HepG2 (cell line): ENCODE data around the gene TMEM14B. TPM values are rescaled to one million over a fixed set of nuclear protein-coding genes. Genes with fewer than 3 reads are reported as not detected.
A peak's percentile ranks its signal among the peaks of the same experiment; 100 is the strongest.

Experiments used
- ARNT ChIP-seq: fragments of 450-650 bp; IDR thresholded peaks from 2 replicates; pipeline ENCODE4 v1.6.1; 2017
- CAMTA2 ChIP-seq: sonication (generic); formaldehyde crosslinking; IDR thresholded peaks from 2 replicates; pipeline ENCODE4 v1.4.0; 2020; ENCODE audit warnings: mild to moderate bottlenecking, missing genetic modification reagents, borderline replicate concordance
- CHCHD3 ChIP-seq: sonication (generic); formaldehyde crosslinking; IDR thresholded peaks from 2 replicates; pipeline ENCODE4 v1.8.0; 2022; ENCODE audit warnings: mild to moderate bottlenecking, missing genetic modification reagents, moderate library complexity
- ELF1 ChIP-seq: sonication (generic); formaldehyde crosslinking; IDR thresholded peaks from 2 replicates; pipeline ENCODE4 v1.4.0; 2020; ENCODE audit warnings: missing genetic modification reagents
- KDM5A ChIP-seq: fragments of 200-600 bp; sonication (generic); IDR thresholded peaks from 2 replicates; pipeline ENCODE4 v1.7.0; 2018; ENCODE audit warnings: antibody characterized with exemption, mild to moderate bottlenecking, low read length, borderline replicate concordance
- POLR2G ChIP-seq: fragments of 200-400 bp; formaldehyde crosslinking; IDR thresholded peaks from 2 replicates; pipeline ENCODE4 v1.6.1; 2018; ENCODE audit warnings: mild to moderate bottlenecking, low read depth, low read length, moderate library complexity
- SSRP1 ChIP-seq: IDR thresholded peaks from 2 replicates; pipeline ENCODE4 v1.6.1; 2016; ENCODE audit warnings: control low read depth
- ZNF629 ChIP-seq: sonication (generic); formaldehyde crosslinking; conservative IDR thresholded peaks from 2 replicates; pipeline ENCODE4 v1.5.0; 2020; ENCODE audit warnings: missing genetic modification reagents
- ZNF776 ChIP-seq: sonication (generic); formaldehyde crosslinking; IDR thresholded peaks from 2 replicates; pipeline ENCODE4 v1.4.0; 2020; ENCODE audit warnings: mild to moderate bottlenecking, missing genetic modification reagents
- polyA plus RNA-seq, 8 experiments: library from polyadenylated mRNA; depleted of rRNA in 3 of 8; stranded (reverse) in 7 of 8; unstranded in 1 of 8; fragments of >200 nt; fragmentation: Illumina TruSeq in 4 of 8; extraction: Trizol in 4 of 8; gene quantifications; 2 replicates each; pipeline versions ENCODE4 v1.2.1 to v1.2.3, GENCODE V29; 2011 to 2016; ENCODE audit warnings: low read depth in 4 of 8, missing spikeins in 1 of 8, mixed read lengths in 1 of 8; ENCODE audit not compliant: insufficient read depth in 1 of 8
- total RNA-seq, 5 experiments: library from RNA; depleted of rRNA; stranded (reverse); fragments of >200 nt; fragmentation: Illumina TruSeq; extraction: Trizol; gene quantifications; 2 replicates each; pipeline ENCODE4 v1.2.3, GENCODE V29; 2016; ENCODE audit warnings: low read depth in 1 of 5
- TF ChIP-seq, protein P1 (sequence below): sonication (generic); formaldehyde crosslinking; IDR thresholded peaks from 2 replicates; pipeline ENCODE4 v1.5.1; 2020; ENCODE audit warnings: mild to moderate bottlenecking, missing genetic modification reagents, borderline replicate concordance
- TF ChIP-seq, protein P2 (sequence below): sonication (generic); formaldehyde crosslinking; IDR thresholded peaks from 2 replicates; pipeline ENCODE4 v1.4.0; 2020; ENCODE audit warnings: missing genetic modification reagents
- TF ChIP-seq, protein P3 (sequence below): IDR thresholded peaks from 2 replicates; pipeline ENCODE4 v1.6.1; 2016; ENCODE audit warnings: low read depth, borderline replicate concordance
- TF ChIP-seq, protein P4 (sequence below): IDR thresholded peaks from 2 replicates; pipeline ENCODE4 v1.6.1; 2016; ENCODE audit warnings: mild to moderate bottlenecking
- TF ChIP-seq, protein P5 (sequence below): sonication (generic); formaldehyde crosslinking; IDR thresholded peaks from 2 replicates; pipeline ENCODE4 v1.5.0; 2020; ENCODE audit warnings: missing genetic modification reagents, mild to moderate bottlenecking, borderline replicate concordance
- TF ChIP-seq, protein P6 (sequence below): sonication (generic); formaldehyde crosslinking; IDR thresholded peaks from 2 replicates; pipeline ENCODE4 v1.8.1; 2023; ENCODE audit warnings: mild to moderate bottlenecking, inconsistent platforms, moderate library complexity, missing genetic modification reagents, borderline replicate concordance

Gene TMEM14B
- total and polyA plus RNA-seq, 2 of the 13 experiments (the other 11 are each of a cell fraction or from before 2014, with no cell fraction given) = 133 to 200 TPM

DNA sequence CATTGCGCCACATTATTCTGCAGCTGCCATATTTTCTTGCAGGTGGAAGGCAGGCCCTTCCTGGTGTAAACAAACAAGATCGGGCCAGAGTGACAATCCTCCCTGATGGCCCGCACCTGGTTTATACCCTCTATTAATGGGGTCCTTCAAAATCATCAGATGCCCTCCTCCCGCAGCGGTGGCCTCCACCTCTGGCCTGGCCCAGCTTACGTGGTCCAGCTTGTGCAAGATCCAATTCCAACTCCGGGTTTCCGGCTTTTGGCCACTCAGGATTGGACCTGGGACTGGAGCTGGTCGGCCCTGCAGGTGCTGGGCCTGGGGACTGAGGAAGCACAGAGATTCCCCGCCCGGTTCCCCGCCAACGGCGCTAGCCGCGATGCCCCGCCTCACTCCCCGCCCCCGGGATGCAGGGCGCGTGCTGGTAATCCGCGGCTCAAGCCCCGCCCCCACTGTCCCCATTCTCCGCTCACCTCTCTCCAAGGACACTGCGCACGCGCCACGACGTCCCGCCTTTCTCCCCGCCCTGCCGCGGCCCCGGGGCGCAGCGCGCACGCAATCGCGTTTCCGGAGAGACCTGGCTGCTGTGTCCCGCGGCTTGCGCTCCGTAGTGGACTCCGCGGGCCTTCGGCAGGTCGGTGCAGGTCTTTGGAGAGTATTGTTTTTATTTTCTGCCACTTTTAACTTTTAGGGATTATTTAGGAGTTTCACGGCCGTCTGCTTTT is at the start of gene TMEM14B (continued):
- TF ChIP-seq, protein P1, sequence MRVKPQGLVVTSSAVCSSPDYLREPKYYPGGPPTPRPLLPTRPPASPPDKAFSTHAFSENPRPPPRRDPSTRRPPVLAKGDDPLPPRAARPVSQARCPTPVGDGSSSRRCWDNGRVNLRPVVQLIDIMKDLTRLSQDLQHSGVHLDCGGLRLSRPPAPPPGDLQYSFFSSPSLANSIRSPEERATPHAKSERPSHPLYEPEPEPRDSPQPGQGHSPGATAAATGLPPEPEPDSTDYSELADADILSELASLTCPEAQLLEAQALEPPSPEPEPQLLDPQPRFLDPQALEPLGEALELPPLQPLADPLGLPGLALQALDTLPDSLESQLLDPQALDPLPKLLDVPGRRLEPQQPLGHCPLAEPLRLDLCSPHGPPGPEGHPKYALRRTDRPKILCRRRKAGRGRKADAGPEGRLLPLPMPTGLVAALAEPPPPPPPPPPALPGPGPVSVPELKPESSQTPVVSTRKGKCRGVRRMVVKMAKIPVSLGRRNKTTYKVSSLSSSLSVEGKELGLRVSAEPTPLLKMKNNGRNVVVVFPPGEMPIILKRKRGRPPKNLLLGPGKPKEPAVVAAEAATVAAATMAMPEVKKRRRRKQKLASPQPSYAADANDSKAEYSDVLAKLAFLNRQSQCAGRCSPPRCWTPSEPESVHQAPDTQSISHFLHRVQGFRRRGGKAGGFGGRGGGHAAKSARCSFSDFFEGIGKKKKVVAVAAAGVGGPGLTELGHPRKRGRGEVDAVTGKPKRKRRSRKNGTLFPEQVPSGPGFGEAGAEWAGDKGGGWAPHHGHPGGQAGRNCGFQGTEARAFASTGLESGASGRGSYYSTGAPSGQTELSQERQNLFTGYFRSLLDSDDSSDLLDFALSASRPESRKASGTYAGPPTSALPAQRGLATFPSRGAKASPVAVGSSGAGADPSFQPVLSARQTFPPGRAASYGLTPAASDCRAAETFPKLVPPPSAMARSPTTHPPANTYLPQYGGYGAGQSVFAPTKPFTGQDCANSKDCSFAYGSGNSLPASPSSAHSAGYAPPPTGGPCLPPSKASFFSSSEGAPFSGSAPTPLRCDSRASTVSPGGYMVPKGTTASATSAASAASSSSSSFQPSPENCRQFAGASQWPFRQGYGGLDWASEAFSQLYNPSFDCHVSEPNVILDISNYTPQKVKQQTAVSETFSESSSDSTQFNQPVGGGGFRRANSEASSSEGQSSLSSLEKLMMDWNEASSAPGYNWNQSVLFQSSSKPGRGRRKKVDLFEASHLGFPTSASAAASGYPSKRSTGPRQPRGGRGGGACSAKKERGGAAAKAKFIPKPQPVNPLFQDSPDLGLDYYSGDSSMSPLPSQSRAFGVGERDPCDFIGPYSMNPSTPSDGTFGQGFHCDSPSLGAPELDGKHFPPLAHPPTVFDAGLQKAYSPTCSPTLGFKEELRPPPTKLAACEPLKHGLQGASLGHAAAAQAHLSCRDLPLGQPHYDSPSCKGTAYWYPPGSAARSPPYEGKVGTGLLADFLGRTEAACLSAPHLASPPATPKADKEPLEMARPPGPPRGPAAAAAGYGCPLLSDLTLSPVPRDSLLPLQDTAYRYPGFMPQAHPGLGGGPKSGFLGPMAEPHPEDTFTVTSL (CRISPR knock-in tag) = peak; percentile 82; the same call in 1 of the 2 replicates
- TF ChIP-seq ARNT = no peak
- peak; percentile 76; the same call in 1 of the 2 replicates for TF ChIP-seq KDM5A
- TF ChIP-seq, protein P2, sequence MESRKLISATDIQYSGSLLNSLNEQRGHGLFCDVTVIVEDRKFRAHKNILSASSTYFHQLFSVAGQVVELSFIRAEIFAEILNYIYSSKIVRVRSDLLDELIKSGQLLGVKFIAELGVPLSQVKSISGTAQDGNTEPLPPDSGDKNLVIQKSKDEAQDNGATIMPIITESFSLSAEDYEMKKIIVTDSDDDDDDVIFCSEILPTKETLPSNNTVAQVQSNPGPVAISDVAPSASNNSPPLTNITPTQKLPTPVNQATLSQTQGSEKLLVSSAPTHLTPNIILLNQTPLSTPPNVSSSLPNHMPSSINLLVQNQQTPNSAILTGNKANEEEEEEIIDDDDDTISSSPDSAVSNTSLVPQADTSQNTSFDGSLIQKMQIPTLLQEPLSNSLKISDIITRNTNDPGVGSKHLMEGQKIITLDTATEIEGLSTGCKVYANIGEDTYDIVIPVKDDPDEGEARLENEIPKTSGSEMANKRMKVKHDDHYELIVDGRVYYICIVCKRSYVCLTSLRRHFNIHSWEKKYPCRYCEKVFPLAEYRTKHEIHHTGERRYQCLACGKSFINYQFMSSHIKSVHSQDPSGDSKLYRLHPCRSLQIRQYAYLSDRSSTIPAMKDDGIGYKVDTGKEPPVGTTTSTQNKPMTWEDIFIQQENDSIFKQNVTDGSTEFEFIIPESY (CRISPR knock-in tag) = peak; percentile 50; the same call in 1 of the 2 replicates
- TF ChIP-seq, protein P3, sequence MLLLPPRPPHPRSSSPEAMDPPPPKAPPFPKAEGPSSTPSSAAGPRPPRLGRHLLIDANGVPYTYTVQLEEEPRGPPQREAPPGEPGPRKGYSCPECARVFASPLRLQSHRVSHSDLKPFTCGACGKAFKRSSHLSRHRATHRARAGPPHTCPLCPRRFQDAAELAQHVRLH = no peak; the same call in none of the 2 replicates
- TF ChIP-seq SSRP1 = no peak
- peak; percentile 93 for TF ChIP-seq ZNF776 (CRISPR knock-in tag)
- TF ChIP-seq CAMTA2 = peak; percentile 92
- peak; percentile 84 for TF ChIP-seq CHCHD3 (CRISPR knock-in tag)
- peak; percentile 19; the same call in 1 of the 2 replicates for TF ChIP-seq ZNF629 (CRISPR knock-in tag)
- TF ChIP-seq, protein P4, sequence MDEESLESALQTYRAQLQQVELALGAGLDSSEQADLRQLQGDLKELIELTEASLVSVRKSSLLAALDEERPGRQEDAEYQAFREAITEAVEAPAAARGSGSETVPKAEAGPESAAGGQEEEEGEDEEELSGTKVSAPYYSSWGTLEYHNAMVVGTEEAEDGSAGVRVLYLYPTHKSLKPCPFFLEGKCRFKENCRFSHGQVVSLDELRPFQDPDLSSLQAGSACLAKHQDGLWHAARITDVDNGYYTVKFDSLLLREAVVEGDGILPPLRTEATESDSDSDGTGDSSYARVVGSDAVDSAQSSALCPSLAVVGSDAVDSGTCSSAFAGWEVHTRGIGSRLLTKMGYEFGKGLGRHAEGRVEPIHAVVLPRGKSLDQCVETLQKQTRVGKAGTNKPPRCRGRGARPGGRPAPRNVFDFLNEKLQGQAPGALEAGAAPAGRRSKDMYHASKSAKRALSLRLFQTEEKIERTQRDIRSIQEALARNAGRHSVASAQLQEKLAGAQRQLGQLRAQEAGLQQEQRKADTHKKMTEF (CRISPR knock-in tag) = peak; percentile 99
- TF ChIP-seq ELF1 (CRISPR knock-in tag) = peak; percentile 87
- TF ChIP-seq, protein P5, sequence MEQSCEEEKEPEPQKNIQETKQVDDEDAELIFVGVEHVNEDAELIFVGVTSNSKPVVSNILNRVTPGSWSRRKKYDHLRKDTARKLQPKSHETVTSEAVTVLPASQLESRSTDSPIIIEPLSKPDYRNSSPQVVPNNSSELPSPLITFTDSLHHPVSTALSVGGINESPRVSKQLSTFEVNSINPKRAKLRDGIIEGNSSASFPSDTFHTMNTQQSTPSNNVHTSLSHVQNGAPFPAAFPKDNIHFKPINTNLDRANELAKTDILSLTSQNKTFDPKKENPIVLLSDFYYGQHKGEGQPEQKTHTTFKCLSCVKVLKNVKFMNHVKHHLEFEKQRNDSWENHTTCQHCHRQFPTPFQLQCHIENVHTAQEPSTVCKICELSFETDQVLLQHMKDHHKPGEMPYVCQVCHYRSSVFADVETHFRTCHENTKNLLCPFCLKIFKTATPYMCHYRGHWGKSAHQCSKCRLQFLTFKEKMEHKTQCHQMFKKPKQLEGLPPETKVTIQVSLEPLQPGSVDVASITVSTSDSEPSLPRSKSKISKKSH (CRISPR knock-in tag) = peak; percentile 82
- TF ChIP-seq, protein P6, sequence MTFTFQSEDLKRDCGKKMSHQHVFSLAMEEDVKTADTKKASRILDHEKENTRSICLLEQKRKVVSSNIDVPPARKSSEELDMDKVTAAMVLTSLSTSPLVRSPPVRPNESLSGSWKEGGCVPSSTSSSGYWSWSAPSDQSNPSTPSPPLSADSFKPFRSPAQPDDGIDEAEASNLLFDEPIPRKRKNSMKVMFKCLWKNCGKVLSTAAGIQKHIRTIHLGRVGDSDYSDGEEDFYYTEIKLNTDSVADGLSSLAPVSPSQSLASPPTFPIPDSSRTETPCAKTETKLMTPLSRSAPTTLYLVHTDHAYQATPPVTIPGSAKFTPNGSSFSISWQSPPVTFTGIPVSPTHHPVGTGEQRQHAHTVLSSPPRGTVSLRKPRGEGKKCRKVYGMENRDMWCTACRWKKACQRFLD = peak; percentile 71; the same call in 1 of the 2 replicates
- TF ChIP-seq POLR2G = peak; percentile 97
